ENCODE data around the gene UBE4B.
"Not testable (repeated sequence)": the region's sequence is repeated elsewhere in the genome, so short reads cannot be mapped to it uniquely, and the experiment has no call there.

The UBE4B gene

DNA sequence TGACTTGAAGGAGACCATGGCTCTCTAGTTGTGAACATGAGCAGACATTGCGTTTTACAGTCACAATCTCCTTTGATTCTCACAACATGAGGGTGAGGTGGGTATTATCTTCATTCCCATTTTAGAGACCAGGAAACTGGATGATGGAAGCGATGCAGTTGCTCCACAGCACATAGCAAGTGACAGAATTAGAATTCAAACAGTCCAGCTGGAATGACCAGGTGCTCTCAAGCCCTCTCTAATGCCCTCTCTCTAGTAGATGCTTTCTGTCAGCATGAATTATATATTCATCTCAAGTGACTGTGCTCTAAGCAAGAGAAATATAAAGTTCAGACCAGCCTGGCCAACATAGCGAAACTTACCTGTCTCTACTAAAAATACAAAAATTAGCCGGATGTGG is 167.9 kb downstream of the UBE4B start:
- TF ChIP-seq ZFX (IDR thresholded peaks at IDR 0.05), result no peak
- TF ChIP-seq, protein P1, sequence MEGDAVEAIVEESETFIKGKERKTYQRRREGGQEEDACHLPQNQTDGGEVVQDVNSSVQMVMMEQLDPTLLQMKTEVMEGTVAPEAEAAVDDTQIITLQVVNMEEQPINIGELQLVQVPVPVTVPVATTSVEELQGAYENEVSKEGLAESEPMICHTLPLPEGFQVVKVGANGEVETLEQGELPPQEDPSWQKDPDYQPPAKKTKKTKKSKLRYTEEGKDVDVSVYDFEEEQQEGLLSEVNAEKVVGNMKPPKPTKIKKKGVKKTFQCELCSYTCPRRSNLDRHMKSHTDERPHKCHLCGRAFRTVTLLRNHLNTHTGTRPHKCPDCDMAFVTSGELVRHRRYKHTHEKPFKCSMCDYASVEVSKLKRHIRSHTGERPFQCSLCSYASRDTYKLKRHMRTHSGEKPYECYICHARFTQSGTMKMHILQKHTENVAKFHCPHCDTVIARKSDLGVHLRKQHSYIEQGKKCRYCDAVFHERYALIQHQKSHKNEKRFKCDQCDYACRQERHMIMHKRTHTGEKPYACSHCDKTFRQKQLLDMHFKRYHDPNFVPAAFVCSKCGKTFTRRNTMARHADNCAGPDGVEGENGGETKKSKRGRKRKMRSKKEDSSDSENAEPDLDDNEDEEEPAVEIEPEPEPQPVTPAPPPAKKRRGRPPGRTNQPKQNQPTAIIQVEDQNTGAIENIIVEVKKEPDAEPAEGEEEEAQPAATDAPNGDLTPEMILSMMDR (conservative IDR thresholded peaks at IDR 0.05), result no peak
- H3K27ac ChIP-seq, result no peak overlapping the region

- TF ChIP-seq ZFX (IDR thresholded peaks at IDR 0.05), result no peak
- TF ChIP-seq, protein P1 (conservative IDR thresholded peaks at IDR 0.05), result no peak
- no peak overlapping the region for H3K27ac ChIP-seq
Observed at GRCh38 chr1:10204003-10204642, 171.4 kb downstream of the UBE4B start.

GRCh38 chr1:10205206-10205605 is 172.4 kb downstream of the UBE4B start:
- H3K27ac ChIP-seq, result not testable (repeated sequence)

DNA sequence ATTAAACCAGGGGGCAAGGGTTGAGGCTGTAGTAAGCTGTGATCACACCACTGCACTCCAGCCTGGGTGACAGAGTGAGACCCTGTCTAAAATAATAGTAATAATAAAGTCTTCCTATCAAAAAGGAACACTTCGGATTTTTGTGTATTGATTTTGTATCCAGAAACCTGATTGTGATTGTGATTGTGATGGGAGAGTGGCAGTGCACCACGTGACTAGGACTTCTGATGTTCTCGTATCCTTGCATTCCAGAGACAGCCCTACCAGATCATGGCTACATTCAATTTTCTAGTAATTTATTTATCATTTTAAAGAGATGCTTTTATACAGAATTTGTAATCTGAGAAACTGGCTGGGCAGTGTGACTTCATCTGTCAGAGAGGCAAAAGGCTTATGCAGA is 175.1 kb downstream of the UBE4B start:
- H3K27ac ChIP-seq, result no peak overlapping the region
- TF ChIP-seq ZFX (IDR thresholded peaks at IDR 0.05), result no peak
- TF ChIP-seq, protein P1 (conservative IDR thresholded peaks at IDR 0.05), result no peak

DNA sequence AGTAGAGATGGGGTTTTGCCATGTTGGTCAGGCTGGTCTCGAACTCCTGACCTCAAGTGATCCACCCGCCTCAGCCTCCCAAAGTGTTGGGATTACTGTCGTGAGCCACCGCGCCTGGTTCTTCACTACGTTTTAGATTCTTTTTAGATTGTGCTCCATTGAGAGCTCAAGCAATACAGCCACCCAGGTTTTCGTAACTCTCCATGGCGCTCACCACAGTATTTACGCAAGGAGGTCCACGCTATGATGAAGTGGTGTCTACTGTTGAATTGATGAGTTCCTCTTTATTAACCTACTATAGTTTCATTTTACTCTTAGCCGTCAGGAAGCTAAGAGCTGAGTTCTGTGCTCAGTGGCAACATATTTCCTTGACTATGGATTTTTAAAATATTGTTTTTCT is 175.8 kb downstream of the UBE4B start:
- TF ChIP-seq, protein P1 (conservative IDR thresholded peaks at IDR 0.05), result no peak
- no peak for TF ChIP-seq ZFX (IDR thresholded peaks at IDR 0.05)
- H3K27ac ChIP-seq, result no peak overlapping the region

DNA sequence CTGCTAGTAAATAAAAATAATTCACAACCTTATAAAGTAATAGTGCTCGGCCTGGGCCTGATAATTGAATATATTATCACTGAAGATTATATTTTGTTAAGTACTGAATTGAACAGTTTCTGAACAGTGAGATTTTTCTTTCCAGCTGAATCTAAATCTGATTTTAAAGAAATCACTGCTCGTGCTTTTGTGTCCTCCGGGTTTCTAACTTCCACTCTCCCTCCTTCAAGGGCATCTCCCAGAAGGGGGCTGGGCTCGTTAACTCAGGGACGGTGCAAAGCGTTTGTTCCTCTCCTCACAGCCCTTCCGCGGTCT is 176.8 kb downstream of the UBE4B start:
- peak overlapping the region; percentile 94 for H3K27ac ChIP-seq

DNA sequence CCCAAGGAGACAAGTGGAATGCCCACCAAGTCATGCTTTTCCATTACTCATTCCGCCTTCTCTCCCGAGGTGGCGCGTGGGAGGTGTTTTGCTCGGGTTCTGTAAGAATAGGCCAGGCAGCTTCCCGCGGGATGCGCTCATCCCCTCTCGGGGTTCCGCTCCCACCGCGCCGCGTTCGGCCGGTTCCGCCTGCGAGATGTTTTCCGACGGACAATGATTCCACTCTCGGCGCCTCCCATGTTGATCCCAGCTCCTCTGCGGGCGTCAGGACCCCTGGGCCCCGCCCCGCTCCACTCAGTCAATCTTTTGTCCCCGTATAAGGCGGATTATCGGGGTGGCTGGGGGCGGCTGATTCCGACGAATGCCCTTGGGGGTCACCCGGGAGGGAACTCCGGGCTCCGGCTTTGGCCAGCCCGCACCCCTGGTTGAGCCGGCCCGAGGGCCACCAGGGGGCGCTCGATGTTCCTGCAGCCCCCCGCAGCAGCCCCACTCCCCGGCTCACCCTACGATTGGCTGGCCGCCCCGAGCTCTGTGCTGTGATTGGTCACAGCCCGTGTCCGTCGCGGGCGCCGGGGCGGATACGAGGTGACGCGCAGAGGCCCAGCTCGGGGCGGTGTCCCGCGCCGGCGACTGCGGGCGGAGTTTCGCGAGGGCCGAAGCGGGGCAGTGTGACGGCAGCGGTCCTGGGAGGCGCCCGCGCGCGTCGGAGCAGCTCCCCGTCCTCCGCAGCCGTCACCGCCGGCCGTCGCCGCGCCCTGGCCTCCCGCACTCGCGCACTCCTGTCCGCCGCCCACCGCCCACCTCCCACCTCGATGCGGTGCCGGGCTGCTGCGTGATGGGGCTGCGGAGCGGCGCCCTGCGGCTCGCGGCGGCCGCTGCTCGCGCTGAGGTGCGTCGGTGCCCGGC is 177.4 kb downstream of the UBE4B start, which contains the start of gene KIF1B:
TSS of gene KIF1B (plus strand) at position 666 of the 906 bp plus-strand sequence. CDS start 21,759 bp downstream, outside the sequence.
- TF ChIP-seq, protein P1 (conservative IDR thresholded peaks at IDR 0.05), result peak; percentile 100
- no peak for TF ChIP-seq ZFX (IDR thresholded peaks at IDR 0.05)
- peak within 1 kb of the TSS; percentile 94 for H3K27ac ChIP-seq

More for the DNA sequence above, 176.8 kb downstream of the UBE4B start:
- TF ChIP-seq, protein P1 (conservative IDR thresholded peaks at IDR 0.05), result no peak
- no peak for TF ChIP-seq ZFX (IDR thresholded peaks at IDR 0.05)
